Omental fat pad (tissue), 4 donors: ENCODE measurements around the gene MAZ. TPM values are rescaled to one million over a fixed set of nuclear protein-coding genes. Genes with fewer than 3 reads are reported as not detected.
"Not testable (repeated sequence)": the region's sequence is repeated elsewhere in the genome, so short reads cannot be mapped to it uniquely, and the experiment has no call there.

Source experiments
- ATAC-seq: fragments of 150-250 bp; one replicate; pipeline ENCODE4 v1.9.1; 2016; ENCODE audit warnings: mild to moderate bottlenecking, moderate library complexity; ENCODE audit not compliant: low FRiP score
- DNase-seq: peaks from one replicate; pipeline ENCODE4 v3.0.0-alpha.2; 2019; ENCODE audit warnings: low spot score
- CTCF ChIP-seq, 3 donors: fragments of 450-650 bp; IDR thresholded peaks; one replicate each; pipeline ENCODE4 v1.5.1; 2016 to 2017; ENCODE audit warnings: antibody characterized with exemption in 3 of 3, mild to moderate bottlenecking in 3 of 3, moderate library complexity in 2 of 3
- total RNA-seq, 4 donors: library from RNA; depleted of rRNA; stranded (reverse); fragments of >200 nt; gene quantifications; one replicate each; pipeline ENCODE4 v1.1.0, GENCODE V29; 2016

Gene MAZ
- total RNA-seq, 4 donors from 2014 or later, result 38.0 to 76.9 (median 57.7) TPM

- TF ChIP-seq CTCF (IDR thresholded peaks at IDR 0.05), result no peak
- DNase-seq (no peak), ATAC-seq (no peak)
Measured at GRCh38 chr16:29765167-29766032, 40.9 kb upstream of the MAZ start.

GRCh38 chr16:29766571-29766970 lies 39.8 kb upstream of the MAZ start:
- no peak for DNase-seq
- no peak for TF ChIP-seq CTCF (IDR thresholded peaks at IDR 0.05)
- ATAC-seq, result no peak

GRCh38 chr16:29767062-29767461 lies 39.3 kb upstream of the MAZ start:
- TF ChIP-seq CTCF (IDR thresholded peaks at IDR 0.05), result no peak
- no peak for ATAC-seq
- no peak for DNase-seq

GRCh38 chr16:29769507-29769906 lies 36.8 kb upstream of the MAZ start:
- ATAC-seq, result no peak
- DNase-seq, result no peak
- no peak for TF ChIP-seq CTCF (IDR thresholded peaks at IDR 0.05)

GRCh38 chr16:29770250-29770929 lies 35.9 kb upstream of the MAZ start:
- DNase-seq (no peak), ATAC-seq (no peak)
- no peak for TF ChIP-seq CTCF (IDR thresholded peaks at IDR 0.05)

- ATAC-seq, DNase-seq: not testable (repeated sequence)
Measured at GRCh38 chr16:29772330-29772729, 34.0 kb upstream of the MAZ start.

GRCh38 chr16:29774730-29775129 lies 31.6 kb upstream of the MAZ start:
- no peak for ATAC-seq
- TF ChIP-seq CTCF (IDR thresholded peaks at IDR 0.05), result no peak
- no peak for DNase-seq
